ENCODE measurements around the gene CLCN6.

DNA sequence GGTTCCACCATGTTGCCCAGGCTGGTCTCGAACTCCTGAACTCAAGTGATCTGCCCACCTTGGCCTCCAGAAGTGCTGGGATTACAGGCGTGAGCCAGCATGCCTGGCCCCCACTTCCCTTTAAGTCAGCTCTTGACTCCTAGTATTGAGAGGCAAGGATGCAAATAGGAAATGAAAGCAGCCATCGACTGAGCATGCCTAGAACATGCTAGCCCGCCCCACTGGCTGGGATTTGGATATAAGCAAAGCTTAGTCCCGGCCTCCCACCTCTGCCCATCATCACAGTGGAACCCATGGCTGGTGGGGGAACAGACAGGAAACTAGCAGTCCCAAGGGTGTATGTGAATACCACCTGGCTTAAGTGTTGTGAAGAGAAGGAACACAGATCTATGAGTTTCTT lies 33.5 kb upstream of the CLCN6 start:
- TF ChIP-seq, protein P1, sequence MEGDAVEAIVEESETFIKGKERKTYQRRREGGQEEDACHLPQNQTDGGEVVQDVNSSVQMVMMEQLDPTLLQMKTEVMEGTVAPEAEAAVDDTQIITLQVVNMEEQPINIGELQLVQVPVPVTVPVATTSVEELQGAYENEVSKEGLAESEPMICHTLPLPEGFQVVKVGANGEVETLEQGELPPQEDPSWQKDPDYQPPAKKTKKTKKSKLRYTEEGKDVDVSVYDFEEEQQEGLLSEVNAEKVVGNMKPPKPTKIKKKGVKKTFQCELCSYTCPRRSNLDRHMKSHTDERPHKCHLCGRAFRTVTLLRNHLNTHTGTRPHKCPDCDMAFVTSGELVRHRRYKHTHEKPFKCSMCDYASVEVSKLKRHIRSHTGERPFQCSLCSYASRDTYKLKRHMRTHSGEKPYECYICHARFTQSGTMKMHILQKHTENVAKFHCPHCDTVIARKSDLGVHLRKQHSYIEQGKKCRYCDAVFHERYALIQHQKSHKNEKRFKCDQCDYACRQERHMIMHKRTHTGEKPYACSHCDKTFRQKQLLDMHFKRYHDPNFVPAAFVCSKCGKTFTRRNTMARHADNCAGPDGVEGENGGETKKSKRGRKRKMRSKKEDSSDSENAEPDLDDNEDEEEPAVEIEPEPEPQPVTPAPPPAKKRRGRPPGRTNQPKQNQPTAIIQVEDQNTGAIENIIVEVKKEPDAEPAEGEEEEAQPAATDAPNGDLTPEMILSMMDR (IDR thresholded peaks at IDR 0.05; ENCODE audit: low read depth, low read length), result no peak
- no peak for TF ChIP-seq EZH2phosphoT487 (IDR thresholded peaks at IDR 0.05; ENCODE audit: low read depth)
